GM18870 (cell line): Measurements from ENCODE around the gene KLC4.

Experiments used
- ATAC-seq: cut with Tn5 transposase; IDR thresholded peaks from one replicate; pipeline ENCODE4 v1.9.1; 2021; ENCODE audit warnings: moderate library complexity; ENCODE audit not compliant: unreplicated experiment

KLC4 gene

GRCh38 chr6:43059168-43060033 is at the start of gene KLC4, which contains the start of gene MRPL2:
KLC4 (plus strand) TSS chr6:43059631; CDS start chr6:43061336, 1,705 bp downstream.
MRPL2 (minus strand) TSS chr6:43059434; CDS start chr6:43059381, 53 bp downstream.
- peak; percentile 66 for ATAC-seq

GRCh38 chr6:43011207-43011606 is 48.2 kb upstream of the KLC4 start:
- no peak for ATAC-seq

DNA sequence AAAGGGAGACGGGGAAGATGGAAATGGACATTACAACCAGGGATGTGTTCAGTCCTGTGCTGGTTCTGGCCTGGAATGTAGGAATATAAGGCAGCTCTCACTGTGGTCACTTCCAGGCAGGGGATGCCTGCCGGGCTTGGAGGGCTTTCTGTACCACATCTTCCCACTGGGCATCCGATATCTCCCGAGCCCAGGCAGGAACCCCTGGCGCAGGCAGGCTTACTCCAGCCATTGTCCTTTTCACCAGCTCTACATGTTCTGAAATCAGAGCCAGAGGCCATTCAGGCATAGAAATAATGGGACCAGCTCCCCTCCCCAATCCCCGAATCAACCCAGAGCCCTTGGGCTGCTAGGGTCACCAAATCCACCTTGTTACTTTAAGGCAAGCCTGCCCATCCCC is 47.1 kb upstream of the KLC4 start:
- ATAC-seq: no peak

DNA sequence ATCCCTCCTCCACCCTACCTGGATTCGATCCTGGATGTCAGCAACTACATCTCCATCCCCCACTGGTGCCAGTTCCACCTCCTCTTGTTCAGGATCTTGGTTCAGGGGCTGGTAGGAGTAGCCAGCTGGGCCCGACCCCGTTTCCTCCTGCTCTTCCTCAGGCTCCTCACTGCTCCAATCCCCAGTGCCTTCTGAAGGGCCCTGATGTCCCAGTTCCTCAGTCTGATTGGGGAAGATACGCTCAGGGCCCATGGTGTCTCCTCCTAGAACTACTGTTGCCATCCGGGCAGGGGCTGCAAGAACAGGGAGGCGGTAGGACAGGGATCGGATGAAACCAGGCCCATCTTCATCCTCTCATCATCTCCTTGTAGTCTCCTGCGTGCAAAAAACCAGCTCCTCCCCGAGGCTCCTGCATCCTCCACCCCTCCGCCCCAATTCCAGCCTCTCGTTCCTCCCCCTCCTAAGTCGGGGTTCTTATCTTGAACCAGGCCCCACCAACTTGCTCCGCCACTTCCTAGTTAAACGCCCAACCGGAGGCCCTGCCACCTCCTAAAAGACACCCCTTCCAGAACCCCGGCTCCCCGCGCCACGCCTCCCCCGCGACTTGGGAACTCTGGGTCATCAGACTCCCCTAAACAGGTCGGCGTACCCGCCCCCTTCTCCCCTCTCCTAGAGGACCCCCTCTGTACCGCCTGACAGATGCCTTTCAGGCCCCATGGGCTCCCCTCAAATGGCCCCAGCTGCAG is 46.2 kb upstream of the KLC4 start:
- ATAC-seq: no peak

GRCh38 chr6:43013843-43014433 is 45.5 kb upstream of the KLC4 start, which contains the start of the genes KLHDC3 and MEA1:
KLHDC3 (plus strand) TSS chr6:43014249; CDS start chr6:43017193, 2,944 bp downstream.
MEA1 (minus strand) TSS chr6:43013946; CDS start chr6:43013813, 133 bp downstream.
- peak; percentile 95 for ATAC-seq

- ATAC-seq: no peak
These were observed 45.0 kb upstream of the KLC4 start for GRCh38 chr6:43014434-43014909.

- no peak for ATAC-seq
These were observed 43.1 kb upstream of the KLC4 start for GRCh38 chr6:43016176-43016942.

GRCh38 chr6:43016943-43017334 is 42.5 kb upstream of the KLC4 start:
- ATAC-seq: no peak

- ATAC-seq: no peak
These were observed 40.3 kb upstream of the KLC4 start for GRCh38 chr6:43019152-43019551.

- ATAC-seq: no peak
These were observed 39.3 kb upstream of the KLC4 start for GRCh38 chr6:43020052-43020705.

GRCh38 chr6:43020847-43021246 is 38.6 kb upstream of the KLC4 start:
- ATAC-seq: no peak

- ATAC-seq: no peak
These were observed 38.0 kb upstream of the KLC4 start, which contains the start of gene RRP36 for GRCh38 chr6:43021270-43022047. RRP36 (plus strand) TSS chr6:43021623; CDS start chr6:43021655, 32 bp downstream.

GRCh38 chr6:43024436-43024835 is 35.0 kb upstream of the KLC4 start:
- no peak for ATAC-seq

DNA sequence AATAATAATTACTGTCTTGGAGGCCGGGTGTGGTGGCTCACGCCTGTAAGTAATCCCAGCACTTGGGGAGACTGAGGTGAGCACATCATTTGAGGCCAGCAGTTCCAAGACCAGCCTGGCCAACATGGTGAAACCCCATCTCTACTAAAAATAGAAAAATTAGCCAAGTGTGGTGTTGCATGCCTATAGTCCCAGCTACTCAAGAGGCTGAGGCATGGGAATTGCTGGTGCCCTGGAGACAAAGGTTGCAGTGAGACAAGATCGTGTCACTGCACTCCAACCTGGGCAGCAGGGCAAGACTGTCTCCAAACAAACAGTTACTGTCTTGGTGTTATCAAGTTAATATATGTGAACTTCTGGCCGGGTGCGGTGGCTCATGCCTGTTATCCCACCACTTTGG is 33.1 kb upstream of the KLC4 start:
- ATAC-seq: no peak

- no peak for ATAC-seq
These were observed 30.3 kb upstream of the KLC4 start for GRCh38 chr6:43029120-43029519.

- ATAC-seq: no peak
These were observed 27.1 kb upstream of the KLC4 start for GRCh38 chr6:43032326-43032725.

GRCh38 chr6:43033496-43034189 is 25.8 kb upstream of the KLC4 start:
- no peak for ATAC-seq

GRCh38 chr6:43034190-43034525 is 25.3 kb upstream of the KLC4 start:
- no peak for ATAC-seq
